RWPE1 (cell line): Measurements from ENCODE around the gene GOLGA6L26.
"Not testable (repeated sequence)": the region's sequence is repeated elsewhere in the genome, so short reads cannot be mapped to it uniquely, and the experiment has no call there.

Experiments
- CTCF ChIA-PET: fragments of 350-600 bp; sonication (Branson Sonifier 250); formaldehyde crosslinking; extraction: SDS; loops from one replicate; lab custom pipeline; 2021; lab: Yijun Ruan, JAX
- POLR2A ChIA-PET: fragments of 400-600 bp; formaldehyde crosslinking; extraction: SDS; loops from one replicate; lab custom pipeline; 2020; ENCODE audit warnings: antibody characterized with exemption; ENCODE audit not compliant: low non-redundant PET; lab: Yijun Ruan, JAX
- DNase-seq: peaks from one replicate; pipeline ENCODE4 v3.0.0; 2012; ENCODE audit warnings: low spot score
- H3K27ac ChIP-seq: fragments of 450-650 bp; 2 replicates; pipeline ENCODE4 v1.5.1; 2017

The GOLGA6L26 gene

DNA sequence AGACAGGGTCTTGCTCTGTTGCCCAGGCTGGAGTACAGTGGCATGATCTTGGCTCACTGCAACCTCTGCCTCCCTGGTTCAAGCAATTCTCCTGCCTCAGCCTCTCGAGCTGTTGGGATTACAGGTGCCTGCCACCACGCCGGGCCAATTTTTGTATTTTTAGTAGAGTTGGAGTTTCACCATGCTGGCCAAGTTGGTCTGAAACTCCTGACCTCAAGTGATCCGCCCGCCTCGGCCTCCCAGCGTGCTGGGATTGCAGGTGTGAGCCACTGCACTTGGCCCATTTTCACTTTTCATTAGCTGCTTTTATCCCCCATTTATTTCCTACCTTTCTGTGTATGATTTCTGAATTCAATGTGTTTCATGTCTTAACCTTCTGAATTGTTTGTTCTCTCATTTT is 28.1 kb downstream of the GOLGA6L26 start:
- H3K27ac ChIP-seq, DNase-seq, POLR2A ChIA-PET, CTCF ChIA-PET: not testable (repeated sequence)

DNA sequence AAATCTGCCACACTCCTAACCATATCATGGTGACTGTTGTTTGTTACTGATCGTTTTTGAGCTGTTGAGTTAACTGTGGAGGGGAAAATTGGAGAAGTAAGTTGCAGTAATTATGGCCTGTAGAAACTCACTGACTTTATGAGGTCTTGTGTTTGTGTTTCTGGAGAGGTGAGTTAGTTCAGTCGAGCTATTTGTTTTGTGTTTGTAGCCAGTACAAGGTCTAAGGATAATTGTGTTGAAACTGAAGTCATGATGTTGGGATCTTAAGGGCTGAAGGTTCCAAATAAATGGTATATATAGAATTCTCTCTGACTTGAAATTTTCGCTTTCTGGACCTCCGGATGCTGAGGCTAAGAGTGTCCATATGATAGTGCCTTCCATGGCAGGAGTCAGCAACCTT is 29.2 kb downstream of the GOLGA6L26 start:
- POLR2A ChIA-PET, CTCF ChIA-PET, DNase-seq, H3K27ac ChIP-seq: not testable (repeated sequence)

DNA sequence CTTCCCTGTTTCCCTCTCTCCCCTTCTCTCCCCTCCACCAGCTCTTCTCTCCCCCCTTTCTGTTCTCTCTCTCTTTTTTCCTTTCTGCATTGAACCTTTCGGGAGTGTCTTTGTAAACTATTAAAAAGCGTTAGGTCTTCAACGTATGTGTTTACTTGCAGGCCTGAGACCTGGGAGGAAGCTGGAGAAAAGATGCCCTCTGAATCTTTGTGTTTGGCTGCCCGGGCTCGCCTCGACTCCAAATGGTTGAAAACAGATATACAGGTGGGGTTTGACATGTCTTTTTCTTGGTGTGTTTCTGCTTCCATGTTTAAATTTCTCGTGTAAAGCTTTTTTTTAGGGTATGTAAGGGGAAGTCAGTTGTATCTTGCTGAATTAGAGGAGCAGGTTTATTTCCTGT is 29.7 kb downstream of the GOLGA6L26 start:
- CTCF ChIA-PET, POLR2A ChIA-PET, DNase-seq: not testable (repeated sequence)
- peak overlapping the region; percentile 74 for H3K27ac ChIP-seq

DNA sequence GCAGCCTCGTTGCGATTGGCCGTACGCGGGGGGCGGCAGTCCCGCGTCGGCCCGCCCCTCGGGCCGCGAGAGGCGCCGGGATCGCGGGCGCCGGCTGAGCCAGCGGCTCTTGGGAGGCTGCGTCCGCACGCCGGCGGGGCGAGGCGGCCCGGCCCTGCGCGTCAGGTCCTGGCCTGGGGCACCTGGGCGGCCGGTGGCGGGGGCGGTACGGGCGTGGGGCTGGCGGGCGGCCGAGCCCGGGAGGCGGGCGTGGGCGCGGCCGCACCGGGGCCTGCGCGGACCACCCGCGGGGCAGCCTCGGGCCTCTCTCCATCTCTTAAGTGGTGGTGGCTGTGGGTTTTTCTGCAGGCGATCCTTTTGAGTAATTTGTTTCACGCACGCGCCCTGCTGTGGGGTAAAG is 30.3 kb downstream of the GOLGA6L26 start:
- POLR2A ChIA-PET, CTCF ChIA-PET, DNase-seq: not testable (repeated sequence)
- H3K27ac ChIP-seq: peak overlapping the region; percentile 74

DNA sequence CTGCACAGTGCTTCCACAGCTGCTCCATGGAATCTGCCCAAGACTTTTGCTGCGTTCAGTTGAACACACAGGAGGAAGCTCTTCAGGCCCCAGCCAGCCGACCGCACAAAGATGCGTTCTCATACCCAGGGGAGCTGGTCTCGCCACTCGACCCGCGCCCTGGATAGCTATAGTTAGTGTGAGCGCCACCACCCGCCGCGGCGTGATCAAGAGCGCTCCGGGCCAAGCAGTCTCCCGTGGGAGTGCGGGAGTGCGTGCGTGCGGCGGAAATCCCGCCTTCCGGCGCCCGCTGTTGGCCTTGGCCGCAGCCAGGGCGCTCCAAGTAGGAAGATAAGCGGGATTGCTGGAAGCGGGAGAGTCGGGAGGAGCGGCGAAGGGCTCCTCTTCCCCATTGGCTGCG is 30.8 kb downstream of the GOLGA6L26 start:
- H3K27ac ChIP-seq, POLR2A ChIA-PET, CTCF ChIA-PET, DNase-seq: not testable (repeated sequence)
